Prostate gland (tissue), 2 donors: ENCODE measurements around the gene BAZ1B.

ENCODE experiments used
- POLR2A ChIP-seq: fragments of 450-650 bp; IDR thresholded peaks from one replicate; pipeline ENCODE4 v1.6.1; 2016; ENCODE audit warnings: antibody characterized with exemption, mild to moderate bottlenecking
- POLR2AphosphoS5 ChIP-seq: sonication (generic); formaldehyde crosslinking; IDR thresholded peaks from one replicate; pipeline ENCODE4 v1.6.1; 2017; ENCODE audit warnings: antibody characterized with exemption
- TF ChIP-seq, protein P1 (sequence below), 4 experiments: fragments of 200-600 bp in 2 of 4; fragments of 450-650 bp in 2 of 4; sonication (generic) in 2 of 4; IDR thresholded peaks; 1 replicate in 3 of 4; 2 replicates in 1 of 4; pipeline ENCODE4 v1.5.1; 2016 to 2019; ENCODE audit warnings: antibody characterized with exemption in 4 of 4, mild to moderate bottlenecking in 2 of 4, moderate library complexity in 2 of 4

DNA sequence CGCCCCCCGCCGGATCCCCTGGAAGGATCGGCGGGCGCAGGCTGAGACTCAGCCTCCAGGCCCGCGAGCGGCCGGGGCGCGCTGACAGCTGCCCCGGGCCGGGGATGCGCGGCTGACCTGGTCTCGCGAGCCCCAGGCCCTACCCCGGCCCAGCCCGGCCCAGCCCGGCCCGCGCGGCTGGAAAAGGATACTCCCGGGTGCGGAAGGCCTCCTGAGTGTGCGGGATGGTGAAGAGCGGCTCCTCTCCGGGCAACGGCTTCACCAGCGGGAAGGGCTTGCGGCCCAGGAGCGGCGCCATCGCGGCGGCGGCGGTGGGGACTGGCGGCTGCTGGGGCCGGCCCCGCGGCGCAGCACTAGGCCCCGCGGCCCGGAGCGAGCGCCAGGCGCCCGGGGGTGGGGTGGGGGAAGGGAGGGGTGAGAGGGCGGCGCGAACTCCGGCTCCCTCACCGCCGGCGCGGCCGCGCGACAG lies 423 bp downstream of the BAZ1B start:
- TF ChIP-seq, protein P1, sequence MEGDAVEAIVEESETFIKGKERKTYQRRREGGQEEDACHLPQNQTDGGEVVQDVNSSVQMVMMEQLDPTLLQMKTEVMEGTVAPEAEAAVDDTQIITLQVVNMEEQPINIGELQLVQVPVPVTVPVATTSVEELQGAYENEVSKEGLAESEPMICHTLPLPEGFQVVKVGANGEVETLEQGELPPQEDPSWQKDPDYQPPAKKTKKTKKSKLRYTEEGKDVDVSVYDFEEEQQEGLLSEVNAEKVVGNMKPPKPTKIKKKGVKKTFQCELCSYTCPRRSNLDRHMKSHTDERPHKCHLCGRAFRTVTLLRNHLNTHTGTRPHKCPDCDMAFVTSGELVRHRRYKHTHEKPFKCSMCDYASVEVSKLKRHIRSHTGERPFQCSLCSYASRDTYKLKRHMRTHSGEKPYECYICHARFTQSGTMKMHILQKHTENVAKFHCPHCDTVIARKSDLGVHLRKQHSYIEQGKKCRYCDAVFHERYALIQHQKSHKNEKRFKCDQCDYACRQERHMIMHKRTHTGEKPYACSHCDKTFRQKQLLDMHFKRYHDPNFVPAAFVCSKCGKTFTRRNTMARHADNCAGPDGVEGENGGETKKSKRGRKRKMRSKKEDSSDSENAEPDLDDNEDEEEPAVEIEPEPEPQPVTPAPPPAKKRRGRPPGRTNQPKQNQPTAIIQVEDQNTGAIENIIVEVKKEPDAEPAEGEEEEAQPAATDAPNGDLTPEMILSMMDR (IDR thresholded peaks at IDR 0.05): no peak
- no peak for TF ChIP-seq POLR2AphosphoS5
- TF ChIP-seq POLR2A: no peak
